ENCODE data around the gene INSIG2.

DNA sequence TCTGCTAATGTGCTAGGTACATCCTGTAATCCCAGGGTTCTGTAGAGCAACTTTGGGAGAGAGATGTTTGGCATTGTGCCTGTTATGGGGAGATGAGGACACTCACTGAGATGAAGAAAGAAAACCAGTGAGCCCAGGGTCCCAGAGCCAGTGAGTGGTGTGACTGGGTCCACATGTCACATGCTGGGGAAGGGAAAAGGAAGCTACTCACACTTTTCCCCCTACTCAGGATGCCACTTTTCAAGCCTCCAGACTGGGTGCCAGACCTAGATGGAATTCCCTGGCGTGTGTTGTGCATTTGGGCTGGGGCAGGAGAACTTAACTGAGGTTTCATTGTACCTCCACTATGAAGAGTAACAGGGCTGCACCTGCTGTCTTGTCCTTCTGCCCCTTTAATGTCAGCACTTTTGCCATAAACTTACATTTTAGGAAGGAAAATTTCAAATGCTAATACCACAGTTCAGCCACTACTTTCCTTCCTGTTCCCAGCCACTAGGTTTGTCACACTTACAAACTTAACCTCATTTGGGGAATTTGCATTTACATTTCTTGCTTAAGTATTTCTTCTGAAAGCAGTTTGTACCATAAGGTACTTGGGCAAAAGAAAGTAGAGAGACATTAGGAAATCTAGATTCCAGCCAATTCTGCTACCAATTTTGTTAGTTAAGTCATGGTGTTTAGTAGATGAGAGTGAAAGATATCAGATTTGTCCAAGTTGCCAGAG lies 10.2 kb downstream of the INSIG2 start:
- no peak for TF ChIP-seq TAF1 (IDR thresholded peaks at IDR 0.05; ENCODE audit: borderline replicate concordance, insufficient read depth, low read length)
- no peak for TF ChIP-seq POLR2AphosphoS5 (IDR thresholded peaks at IDR 0.05; ENCODE audit: low read depth, low read length)
- no peak for TF ChIP-seq SIN3A (IDR thresholded peaks at IDR 0.05; ENCODE audit: borderline replicate concordance, insufficient read depth, low read length)
- no peak for TF ChIP-seq REST (IDR thresholded peaks at IDR 0.05; ENCODE audit: insufficient read depth in 1 of 2, low read depth in 2 of 2, low read length in 2 of 2)

Measured in PFSK-1 (cell line).